ENCODE measurements around the gene ALG12.

ALG12 gene

DNA sequence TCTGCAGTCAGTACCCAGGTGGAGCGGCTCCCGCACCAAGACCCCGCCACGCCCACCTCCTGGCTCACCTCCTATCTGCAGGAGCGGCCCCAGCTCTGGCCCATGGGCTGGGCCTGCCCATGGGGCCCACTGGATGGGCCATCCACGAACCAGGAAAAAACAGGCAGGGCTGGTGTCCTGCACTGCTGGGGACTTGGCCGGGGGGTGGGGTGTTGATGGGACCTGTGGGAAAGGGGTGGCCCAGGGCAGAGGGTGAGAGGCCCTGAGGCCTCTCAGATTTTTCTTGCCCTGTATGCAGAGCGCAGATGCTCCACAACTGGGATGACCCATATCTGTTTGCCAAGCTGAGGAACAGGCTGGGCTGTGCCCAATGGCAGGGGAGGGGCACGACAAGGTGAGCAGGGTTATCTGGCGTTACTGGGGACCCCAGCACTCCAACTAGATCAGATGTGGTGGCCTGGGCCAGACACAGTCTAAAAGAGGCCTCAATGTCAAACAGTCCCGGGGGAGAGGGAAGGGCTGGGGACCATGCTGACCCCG is 39.7 kb upstream of the ALG12 start:
- no peak for DNase-seq

DNA sequence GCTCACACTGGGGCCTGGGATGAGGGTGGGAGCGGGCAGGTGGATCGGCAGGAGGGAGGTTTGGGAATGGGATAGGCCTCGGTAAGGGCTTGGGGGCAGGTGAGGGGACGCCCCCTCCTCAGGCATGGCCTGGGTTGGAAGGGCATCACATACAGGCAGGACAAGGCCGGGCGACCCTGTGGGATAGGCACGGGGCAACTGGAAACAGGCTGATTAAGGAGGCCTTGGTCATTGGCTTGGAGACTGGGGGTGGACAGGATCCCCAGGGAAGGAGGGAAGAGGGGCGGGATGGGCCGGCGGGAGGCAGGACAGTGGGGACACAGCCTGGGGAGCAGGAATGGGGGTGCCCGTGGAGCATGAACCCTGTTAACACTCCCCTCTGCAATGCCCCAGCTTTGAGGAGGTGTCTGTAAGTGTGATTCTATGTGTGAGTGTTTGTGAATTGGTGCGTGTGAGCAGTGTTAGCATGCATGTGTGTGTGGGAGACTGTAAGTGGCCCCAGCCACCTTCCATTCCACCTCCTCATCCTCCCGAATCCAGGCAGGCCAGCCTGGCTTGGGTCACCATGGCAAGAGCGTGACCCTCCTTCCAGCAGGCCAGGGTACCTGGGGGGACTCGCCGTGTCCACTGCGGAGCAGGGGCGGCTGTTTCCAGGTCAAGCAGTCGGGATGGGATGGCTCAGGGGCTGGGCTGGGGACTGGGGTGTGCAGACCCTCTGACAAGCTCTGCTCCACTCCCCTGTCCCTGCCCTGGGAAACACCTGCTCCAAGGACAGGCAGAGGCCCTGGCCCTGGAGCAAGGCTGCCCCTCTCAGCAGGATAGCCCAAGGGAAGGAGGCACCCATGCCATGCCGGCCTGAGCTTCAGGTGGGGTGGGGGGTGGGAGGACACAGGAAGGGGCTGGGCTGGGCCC is 38.9 kb upstream of the ALG12 start:
- DNase-seq = no peak

- no peak for DNase-seq
Observed at GRCh38 chr22:49956418-49956770, 38.2 kb upstream of the ALG12 start.

DNA sequence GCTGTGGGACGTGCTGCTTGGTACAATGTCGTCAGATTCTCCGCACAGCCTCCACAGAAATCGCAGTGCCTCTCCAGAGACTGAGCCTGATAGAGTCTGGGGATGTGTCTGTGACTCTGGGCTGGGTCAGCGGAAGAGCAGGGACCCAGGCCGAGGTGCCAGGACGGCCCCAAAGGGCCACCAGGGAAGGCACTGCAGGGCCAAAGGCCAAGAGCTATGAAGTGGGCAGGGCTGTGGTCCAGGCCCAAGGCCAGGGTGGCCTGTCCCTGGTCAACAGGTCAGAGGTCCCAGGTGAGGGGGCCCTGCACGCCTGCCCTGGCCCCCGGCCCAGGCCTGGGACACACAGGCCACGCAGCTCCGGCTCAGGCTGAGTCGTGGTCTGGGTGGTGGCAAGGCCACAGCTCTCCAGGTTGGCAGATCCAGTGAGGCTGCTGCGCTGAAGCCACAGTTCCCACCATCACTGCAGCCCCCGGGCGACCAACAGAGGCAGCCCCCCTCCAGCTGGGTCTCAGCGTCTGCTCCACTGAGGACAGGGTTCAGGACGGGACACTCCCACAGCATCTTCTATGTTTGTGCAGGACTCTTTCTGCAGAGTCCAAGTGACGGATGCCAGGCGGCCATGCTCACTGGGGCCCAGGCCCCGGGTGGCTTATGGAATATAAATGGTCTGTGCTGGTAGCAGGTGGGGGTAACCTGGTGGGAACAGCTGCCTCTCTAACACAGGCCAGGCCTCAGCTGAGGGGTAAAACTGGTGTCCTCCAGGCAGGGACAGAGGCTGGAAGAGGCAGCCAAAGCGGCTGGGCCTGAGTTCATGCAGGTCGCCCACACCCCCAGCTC is 37.6 kb upstream of the ALG12 start:
- no peak for DNase-seq

GRCh38 chr22:49954991-49955580 is 36.8 kb upstream of the ALG12 start:
- no peak for DNase-seq

DNA sequence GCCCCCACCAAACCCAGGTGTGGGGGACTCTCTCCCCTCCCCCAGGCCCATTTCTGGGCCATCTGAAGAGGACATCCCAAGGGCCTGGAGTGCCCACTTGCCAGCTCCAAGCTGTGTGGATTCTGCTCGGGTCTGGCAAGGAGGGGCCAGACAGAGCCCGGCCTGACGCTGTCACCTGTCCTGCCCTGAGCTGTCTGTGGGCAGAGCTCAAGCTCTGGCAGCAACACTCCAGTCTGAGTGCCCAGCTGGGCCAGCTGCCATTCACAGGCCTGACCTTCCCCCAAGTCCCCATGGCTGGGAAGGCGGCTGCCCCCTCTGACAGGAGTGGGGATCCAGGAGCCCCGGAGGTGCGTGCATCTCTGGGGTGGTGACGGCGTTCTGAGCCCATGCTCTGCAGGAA is 36.1 kb upstream of the ALG12 start:
- no peak for DNase-seq

DNA sequence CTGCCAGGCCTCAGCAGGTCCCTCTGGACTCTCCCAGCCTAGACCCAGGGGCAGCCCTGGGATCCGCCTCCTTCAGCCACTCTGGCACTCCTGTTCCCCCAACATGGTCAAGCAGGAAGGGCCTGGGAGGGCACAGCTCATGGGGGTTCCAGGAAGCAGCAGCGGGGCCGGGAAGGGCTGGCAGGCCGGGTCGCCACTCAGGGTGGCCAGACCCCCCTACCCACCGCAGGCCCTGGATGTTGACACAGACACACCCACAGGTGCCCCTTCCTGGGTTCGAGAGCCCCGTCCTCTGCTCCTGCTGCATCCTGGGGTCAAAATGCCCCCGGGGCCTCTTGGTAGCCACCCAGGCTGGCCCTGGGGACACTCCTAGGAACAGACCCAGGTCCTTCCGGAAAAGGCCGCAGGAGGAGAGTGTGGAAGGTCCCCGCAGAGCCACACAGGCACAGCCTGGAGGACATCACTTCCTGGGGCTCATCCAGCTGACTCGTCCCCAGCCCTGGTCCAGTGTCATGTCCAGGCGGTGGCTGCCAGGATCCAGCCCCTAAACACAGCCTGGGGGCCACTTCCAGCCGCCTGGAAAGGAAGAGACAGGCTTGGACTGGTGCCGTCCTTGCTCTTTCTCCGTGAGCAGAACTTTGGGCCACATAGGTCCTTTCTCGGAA is 35.6 kb upstream of the ALG12 start:
- no peak for DNase-seq

DNA sequence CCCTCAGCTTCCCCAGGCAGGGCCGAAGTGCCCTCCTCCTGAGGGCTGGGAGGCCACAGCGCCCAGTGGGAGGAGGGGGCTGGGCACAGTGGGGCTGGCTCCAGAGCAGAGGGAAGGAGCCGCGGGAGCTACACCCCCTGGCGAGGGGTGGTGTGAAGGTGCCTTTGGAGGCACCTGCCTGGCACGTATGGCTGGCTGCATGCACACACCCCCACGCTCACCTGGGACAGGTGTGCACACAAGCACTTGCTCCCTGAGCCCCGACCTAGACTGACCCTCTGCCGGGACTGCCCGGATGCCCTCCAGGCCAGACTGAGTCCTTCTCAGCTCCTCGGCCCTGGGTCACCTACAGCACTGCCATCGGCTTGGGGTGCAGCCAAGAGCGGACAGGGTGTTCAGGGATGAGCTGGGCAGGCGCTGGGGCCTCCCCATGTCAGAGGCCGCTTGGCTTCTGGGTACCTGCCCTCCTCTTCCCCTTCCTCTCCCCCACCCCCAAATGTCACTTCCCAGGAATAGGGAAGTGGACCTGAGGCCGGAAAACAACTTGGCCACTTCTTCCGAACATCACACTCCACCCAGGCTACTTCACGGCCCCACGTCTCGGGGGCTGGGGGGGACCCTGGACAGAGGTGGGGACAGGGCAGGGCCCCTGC is 34.9 kb upstream of the ALG12 start:
- peak; percentile 26 for DNase-seq

- no peak for DNase-seq
Observed at GRCh38 chr22:49951986-49952896, 34.0 kb upstream of the ALG12 start.

- no peak for DNase-seq
Observed at GRCh38 chr22:49951678-49951985, 33.4 kb upstream of the ALG12 start.

GRCh38 chr22:49951000-49951677 is 32.9 kb upstream of the ALG12 start:
- DNase-seq = no peak

DNA sequence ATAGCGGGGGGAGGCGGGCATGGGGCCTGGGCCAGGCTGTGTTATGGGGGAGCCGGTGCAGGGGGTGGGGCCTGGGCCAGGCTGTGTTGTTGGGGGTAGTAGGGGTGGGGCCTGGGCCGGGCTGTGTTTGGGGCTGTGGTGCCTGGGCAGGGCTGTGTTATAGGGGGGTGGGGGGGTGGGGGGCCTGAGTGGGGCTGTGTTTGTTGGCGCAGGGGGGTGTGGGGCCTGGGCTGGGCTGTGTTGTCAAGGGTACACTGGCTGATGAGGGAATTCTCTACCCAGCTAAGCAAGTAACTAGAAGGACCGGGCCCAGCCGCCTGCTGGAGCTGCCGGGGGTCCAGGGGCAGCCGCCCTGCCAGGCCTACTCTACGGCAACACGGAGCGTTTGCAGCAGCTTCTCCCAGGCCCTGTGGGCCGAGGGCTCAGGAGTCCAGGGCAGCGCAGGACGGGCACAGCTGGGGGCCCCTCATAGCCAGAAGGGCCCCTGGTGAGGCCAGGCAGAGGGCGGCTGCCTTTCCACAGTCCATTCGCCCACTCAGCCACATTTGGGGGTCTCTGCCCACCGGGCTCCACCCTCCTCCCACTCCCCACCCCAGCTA is 32.3 kb upstream of the ALG12 start:
- DNase-seq = no peak

DNA sequence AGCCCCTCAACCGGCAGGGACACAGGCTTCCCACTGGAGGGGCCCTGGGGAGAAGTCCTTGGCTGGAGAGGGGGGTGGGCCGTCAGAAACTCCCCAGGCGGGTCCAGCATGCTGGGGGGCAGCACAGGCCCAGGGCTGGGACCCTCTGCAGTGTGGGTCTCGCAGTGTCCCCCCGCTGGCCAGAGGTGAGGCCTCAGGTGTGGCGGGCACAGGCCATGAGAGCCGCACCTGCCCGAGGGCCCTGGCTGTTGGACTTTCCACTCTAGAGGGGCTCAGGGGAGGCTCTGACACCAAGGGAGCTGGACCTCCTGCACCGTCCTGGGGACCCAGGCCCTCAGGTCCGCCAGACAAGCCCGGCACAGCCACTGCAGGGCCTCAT is 31.7 kb upstream of the ALG12 start:
- DNase-seq = no peak

DNA sequence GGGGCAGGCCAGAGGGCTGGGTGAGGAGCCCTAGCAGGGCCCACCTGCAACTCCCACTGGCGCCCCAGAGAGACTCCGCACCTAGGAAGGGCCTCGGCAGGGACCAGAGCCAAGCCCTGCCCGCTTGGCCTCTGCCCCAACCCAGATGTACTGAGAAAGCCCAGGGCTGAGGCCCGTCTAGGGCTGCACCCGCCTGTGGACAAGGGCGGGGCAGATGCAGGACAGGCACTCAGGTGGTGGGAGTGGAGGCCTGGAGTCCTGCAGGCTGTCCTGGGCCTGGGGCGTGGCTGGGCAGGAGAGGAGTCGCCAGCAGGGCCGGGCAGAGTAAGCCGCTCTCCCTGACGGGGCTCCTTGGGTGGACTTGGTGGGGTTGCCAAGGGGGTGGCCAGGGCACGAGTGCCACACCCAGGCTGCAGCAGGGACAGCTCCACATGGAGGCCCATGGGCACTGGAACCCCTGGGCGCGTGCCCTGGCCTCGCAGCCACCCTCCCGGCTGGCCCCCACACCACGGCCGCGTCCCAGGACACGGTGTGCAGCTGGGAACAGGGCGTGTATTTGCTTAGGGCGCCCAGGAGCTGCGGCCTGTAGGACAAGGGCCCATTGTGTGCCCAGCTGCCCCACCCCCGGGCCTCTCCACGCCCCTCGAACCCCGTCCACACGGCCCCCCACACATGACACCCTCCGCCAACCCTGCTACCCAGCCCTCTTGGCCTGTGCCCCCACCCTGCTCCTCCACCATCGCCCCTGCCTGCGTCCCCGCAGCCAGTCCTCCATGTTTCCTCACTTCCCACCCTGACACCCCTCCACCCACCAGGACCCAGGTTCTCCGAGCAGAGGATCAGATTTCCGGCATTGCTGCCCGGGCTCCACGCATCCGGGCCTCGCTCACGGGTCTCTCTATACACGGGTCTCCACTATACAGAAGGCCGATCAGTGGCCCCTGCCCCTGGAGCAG is 31.0 kb upstream of the ALG12 start:
- no peak for DNase-seq

- DNase-seq = no peak
Observed at GRCh38 chr22:49948116-49948957, 30.1 kb upstream of the ALG12 start.

DNA sequence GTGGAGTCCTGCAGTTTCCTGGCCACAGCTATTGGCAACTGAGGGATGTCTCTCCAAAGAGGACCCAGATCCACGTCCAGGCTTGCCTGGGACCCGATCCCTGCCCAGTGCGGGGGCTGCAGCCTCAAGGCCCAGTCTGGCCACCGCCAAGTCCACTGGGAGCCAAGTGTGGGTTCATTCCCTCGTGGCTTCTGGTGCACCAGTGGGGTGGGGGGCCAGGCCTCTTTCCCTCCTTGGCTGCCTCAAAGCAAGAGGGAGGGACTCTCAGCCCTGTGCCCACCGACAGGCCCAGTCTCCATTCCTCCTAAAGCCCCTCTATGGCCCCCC is 29.0 kb upstream of the ALG12 start:
- no peak for DNase-seq

- DNase-seq = no peak
Observed at GRCh38 chr22:49946612-49947295, 28.5 kb upstream of the ALG12 start.

Measured in MV-4-11 (cell line).